ENCODE measurements around the gene PRSS8. TPM values are rescaled to one million over a fixed set of nuclear protein-coding genes. Genes with fewer than 3 reads are reported as not detected.
A peak's percentile ranks its signal among the peaks of the same experiment; 100 is the strongest.

The PRSS8 gene
- total RNA-seq, 1 experiment from 2014 or later, result 0.15 TPM

DNA sequence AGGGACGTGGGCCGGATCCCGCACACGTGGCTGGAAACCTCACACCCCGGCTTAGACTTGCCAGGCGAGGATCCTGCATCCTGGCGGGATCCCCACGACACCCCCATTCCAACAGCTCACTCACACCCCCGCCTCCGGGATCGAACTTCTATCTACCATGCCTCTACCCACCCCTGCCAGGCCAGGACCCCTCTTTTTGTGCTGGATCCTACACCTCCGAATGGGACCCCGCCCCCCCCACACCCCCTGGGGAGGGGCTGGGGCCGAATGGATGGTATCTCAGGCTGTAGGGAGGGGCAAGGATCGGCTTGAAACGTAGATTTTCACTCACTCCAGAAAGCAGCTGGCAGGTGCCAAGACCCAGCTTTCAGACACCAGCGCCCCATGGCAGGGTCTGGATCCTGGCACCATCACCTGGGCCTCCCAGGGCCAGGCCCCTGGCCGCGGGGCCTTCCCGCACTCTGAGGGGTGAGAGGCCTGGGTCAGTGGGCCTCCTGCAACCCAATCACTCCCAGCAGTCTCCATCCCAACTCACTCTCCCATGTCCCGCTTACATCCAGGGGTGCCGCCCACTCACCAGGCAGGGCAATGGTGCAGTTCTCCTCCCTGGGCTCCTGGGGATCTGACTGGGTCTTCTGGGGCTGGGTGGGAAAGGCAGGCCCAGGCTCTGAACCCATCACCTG lies 7.6 kb upstream of the PRSS8 start:
- no TSS peak for BruUV-seq (replicated peaks)
- Histone ChIP-seq H3K27me3 (ENCODE audit: control insufficient read depth, insufficient read depth, low read length) (no peaks in the 10 kb centered on the region), H3K9me3 (ENCODE audit: control insufficient read depth, insufficient read depth, low read depth, low read length) (no peaks in the 10 kb centered on the region), H3K27ac (ENCODE audit: low read length) (0 out of 2 replicates have a peak overlapping the region, but pooled peaks have one; percentile 34), H3K36me3 (ENCODE audit: control insufficient read depth, insufficient read depth, low read length) (no peaks in the 10 kb centered on the region), H3K4me3 (ENCODE audit: low read depth in 2 of 2, low read length in 2 of 2) (peak overlapping the region; percentile 40 to 43), H3K4me1 (ENCODE audit: control insufficient read depth, insufficient read depth, low read length) (peaks cover 16% of the 10 kb centered on the region)
- TF ChIP-seq, protein P1, sequence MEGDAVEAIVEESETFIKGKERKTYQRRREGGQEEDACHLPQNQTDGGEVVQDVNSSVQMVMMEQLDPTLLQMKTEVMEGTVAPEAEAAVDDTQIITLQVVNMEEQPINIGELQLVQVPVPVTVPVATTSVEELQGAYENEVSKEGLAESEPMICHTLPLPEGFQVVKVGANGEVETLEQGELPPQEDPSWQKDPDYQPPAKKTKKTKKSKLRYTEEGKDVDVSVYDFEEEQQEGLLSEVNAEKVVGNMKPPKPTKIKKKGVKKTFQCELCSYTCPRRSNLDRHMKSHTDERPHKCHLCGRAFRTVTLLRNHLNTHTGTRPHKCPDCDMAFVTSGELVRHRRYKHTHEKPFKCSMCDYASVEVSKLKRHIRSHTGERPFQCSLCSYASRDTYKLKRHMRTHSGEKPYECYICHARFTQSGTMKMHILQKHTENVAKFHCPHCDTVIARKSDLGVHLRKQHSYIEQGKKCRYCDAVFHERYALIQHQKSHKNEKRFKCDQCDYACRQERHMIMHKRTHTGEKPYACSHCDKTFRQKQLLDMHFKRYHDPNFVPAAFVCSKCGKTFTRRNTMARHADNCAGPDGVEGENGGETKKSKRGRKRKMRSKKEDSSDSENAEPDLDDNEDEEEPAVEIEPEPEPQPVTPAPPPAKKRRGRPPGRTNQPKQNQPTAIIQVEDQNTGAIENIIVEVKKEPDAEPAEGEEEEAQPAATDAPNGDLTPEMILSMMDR (IDR thresholded peaks at IDR 0.05), result no peak
- TF ChIP-seq SIN3A (IDR thresholded peaks at IDR 0.05; ENCODE audit: borderline replicate concordance, insufficient read depth, low read depth, low read length) (no peak), TCF7L2 (IDR thresholded peaks at IDR 0.05; ENCODE audit: low read depth, low read length) (no peak), POLR2AphosphoS5 (IDR thresholded peaks at IDR 0.05; ENCODE audit: low read depth, low read length) (no peak)
- TF ChIP-seq, protein P2, sequence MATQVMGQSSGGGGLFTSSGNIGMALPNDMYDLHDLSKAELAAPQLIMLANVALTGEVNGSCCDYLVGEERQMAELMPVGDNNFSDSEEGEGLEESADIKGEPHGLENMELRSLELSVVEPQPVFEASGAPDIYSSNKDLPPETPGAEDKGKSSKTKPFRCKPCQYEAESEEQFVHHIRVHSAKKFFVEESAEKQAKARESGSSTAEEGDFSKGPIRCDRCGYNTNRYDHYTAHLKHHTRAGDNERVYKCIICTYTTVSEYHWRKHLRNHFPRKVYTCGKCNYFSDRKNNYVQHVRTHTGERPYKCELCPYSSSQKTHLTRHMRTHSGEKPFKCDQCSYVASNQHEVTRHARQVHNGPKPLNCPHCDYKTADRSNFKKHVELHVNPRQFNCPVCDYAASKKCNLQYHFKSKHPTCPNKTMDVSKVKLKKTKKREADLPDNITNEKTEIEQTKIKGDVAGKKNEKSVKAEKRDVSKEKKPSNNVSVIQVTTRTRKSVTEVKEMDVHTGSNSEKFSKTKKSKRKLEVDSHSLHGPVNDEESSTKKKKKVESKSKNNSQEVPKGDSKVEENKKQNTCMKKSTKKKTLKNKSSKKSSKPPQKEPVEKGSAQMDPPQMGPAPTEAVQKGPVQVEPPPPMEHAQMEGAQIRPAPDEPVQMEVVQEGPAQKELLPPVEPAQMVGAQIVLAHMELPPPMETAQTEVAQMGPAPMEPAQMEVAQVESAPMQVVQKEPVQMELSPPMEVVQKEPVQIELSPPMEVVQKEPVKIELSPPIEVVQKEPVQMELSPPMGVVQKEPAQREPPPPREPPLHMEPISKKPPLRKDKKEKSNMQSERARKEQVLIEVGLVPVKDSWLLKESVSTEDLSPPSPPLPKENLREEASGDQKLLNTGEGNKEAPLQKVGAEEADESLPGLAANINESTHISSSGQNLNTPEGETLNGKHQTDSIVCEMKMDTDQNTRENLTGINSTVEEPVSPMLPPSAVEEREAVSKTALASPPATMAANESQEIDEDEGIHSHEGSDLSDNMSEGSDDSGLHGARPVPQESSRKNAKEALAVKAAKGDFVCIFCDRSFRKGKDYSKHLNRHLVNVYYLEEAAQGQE (IDR thresholded peaks at IDR 0.05; ENCODE audit: insufficient read depth in 1 of 2, low read depth in 2 of 2, low read length in 1 of 2), result no peak
- DNase-seq (ENCODE audit: low read depth, low spot score) (no peak), ATAC-seq (no peak)
- ChIA-PET POLR2A (interaction anchor here (1.4 kb wide), 1 partner anchor 26 kb away, joined by 9 read pairs; the partner anchor contains the start of gene KAT8), CTCF (interaction anchor here (0.5 to 1.4 kb wide), 6 partner anchors 10 to 190 kb away, joined by 3 to 12 read pairs (median 3); no protein-coding TSS in a partner anchor)
- in situ Hi-C loops (cut with HindIII; ENCODE audit: low pct_unique_long_range_greater_than_20kb, low sequenced_read_pairs) (no loop called here), intact Hi-C loops (cut with micrococcal nuclease; ENCODE audit: unreplicated experiment) (no loop called here)

DNA sequence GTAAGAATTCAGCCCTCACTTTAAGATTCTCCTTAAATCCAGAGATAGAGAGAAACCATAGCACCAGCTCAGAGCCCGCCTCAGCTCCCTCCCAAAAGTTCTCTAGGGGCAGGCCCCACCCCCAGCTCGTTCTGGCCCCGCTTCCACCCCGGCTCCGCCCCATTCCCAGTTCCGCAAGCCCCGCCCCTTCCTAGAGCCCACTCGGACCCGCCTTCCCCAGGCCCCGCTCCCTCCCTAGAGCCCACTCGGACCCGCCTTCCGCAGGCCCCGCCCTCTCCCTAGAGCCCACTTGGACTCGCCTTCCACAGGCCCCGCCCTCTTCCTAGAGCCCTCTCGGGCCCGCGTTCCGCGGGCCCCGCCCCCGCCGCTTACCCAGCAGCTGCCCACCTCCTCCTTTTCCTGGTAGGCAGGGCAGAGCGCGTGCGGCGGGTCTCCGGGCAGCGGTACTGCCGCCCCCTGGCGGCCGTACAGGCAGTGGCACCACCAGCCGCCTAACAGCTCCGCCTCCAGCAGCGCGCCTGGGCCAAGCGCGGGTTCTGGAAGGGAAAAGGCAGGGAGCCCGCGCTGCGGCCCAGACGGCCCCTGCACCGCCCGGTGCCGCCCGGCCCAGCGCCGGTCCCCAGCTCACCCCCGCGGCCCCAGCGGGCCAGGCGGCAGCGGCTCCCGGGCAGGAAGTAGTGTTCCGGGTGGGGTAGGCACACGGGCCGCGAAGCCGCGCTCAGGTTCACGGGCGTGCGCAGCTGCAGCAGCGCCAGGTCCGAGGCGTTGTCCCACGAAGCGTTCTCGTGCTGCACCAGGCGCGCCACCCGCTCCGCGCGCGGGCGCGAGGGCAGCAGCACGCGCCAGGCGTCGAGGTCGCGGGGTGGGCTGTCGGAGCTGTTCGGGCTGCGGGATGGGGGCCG lies 6.8 kb upstream of the PRSS8 start:
- H3K27ac ChIP-seq (ENCODE audit: low read length), result peak overlapping the region; percentile 66
- peak; percentile 82 for DNase-seq (ENCODE audit: low read depth, low spot score)
- H3K4me3 ChIP-seq (ENCODE audit: low read depth in 2 of 2, low read length in 2 of 2), result peak overlapping the region; percentile 43 to 55
- H3K4me1 ChIP-seq (ENCODE audit: control insufficient read depth, insufficient read depth, low read length), result peaks cover 16% of the 10 kb centered on the region
- no peaks in the 10 kb centered on the region for H3K27me3 ChIP-seq (ENCODE audit: control insufficient read depth, insufficient read depth, low read length)
- ChIA-PET POLR2A (interaction anchor here (0.7 to 1.4 kb wide), 5 partner anchors 15 to 354 kb away, joined by 3 to 9 read pairs (median 4); partner anchors contain the start of genes FUS and KAT8), CTCF (interaction anchor here (0.5 to 1.4 kb wide), 23 partner anchors 9 to 739 kb away, joined by 3 to 12 read pairs (median 3); partner anchors contain the start of genes FUS, HSD3B7, KAT8 and ZNF646)
- ATAC-seq, result peak; percentile 92
- no peaks in the 10 kb centered on the region for H3K9me3 ChIP-seq (ENCODE audit: control insufficient read depth, insufficient read depth, low read depth, low read length)
- no TSS peak for BruUV-seq (replicated peaks)
- H3K36me3 ChIP-seq (ENCODE audit: control insufficient read depth, insufficient read depth, low read length), result no peaks in the 10 kb centered on the region
- in situ Hi-C loops (cut with HindIII; ENCODE audit: low pct_unique_long_range_greater_than_20kb, low sequenced_read_pairs), result no loop called here
- TF ChIP-seq, protein P1 (IDR thresholded peaks at IDR 0.05), result peak; percentile 99
- TF ChIP-seq TCF7L2 (IDR thresholded peaks at IDR 0.05; ENCODE audit: low read depth, low read length) (no peak), SIN3A (IDR thresholded peaks at IDR 0.05; ENCODE audit: borderline replicate concordance, insufficient read depth, low read depth, low read length) (no peak), POLR2AphosphoS5 (IDR thresholded peaks at IDR 0.05; ENCODE audit: low read depth, low read length) (no peak)
- intact Hi-C loops (cut with micrococcal nuclease; ENCODE audit: unreplicated experiment), result no loop called here

All from Panc1 (cell line).